HG03066 (cell line): ENCODE results near the gene FBXO15.
A peak's percentile ranks its signal among the peaks of the same experiment; 100 is the strongest.

ENCODE experiments used
- ATAC-seq: cut with Tn5 transposase; IDR thresholded peaks from one replicate; pipeline ENCODE4 v1.9.1; 2021; ENCODE audit warnings: low read depth; ENCODE audit not compliant: unreplicated experiment

The FBXO15 gene

DNA sequence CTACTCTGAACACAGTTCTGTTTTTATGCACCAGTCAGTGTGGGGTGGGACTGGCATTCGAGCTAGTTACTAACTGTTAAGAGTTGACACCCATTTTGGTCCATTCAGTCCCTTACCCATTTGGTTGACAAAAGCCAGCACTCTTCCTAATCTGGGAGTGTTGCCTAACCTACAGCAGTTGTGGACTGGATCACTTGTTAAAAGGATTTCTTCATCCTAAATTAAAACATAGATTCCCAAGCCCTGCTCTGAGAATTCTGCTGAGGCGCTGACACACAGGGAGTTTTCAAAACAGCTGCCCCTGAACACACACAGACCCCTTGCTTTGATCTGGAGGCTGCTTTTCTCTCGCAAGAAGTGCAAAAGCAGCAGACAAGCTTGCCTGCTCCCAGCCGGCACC lies 7.1 kb upstream of the FBXO15 start:
- ATAC-seq, result no peak

DNA sequence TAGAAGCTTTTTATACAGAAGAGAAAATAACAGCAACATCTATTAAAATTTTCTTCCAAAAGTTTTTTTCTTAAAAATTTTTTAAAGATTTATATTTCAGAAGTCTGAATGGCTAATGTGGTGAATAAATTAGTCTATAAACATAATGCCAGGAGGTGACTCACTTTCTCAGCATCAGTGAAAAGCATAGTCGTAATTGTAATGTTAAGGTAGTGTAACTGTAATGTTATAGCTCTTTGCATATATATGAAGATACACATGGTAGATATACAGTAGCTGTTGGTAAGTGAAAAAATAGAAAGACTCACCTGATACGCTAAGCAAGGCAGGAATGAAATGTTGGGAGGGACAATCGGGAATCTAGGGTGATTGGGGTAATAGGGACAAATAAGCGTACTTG lies 6.2 kb upstream of the FBXO15 start:
- ATAC-seq, result no peak

DNA sequence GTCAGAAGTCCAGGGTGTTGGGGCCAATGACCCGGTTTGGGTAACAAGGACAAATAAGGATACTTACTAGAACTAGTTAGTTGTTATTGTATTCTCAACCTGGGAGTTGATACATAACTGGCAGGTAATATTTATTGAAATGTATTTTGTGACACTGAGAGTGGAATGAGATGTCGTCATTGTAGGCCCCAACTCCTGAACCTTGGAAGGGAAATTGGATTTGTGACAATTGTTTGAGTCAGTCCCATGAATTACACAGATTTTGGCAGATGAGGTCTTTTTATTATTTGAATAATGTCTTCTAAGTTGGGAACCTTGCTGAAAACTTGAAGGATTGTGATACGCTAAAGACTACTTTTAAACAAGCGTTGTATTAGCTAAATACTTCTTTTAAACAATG lies 5.7 kb upstream of the FBXO15 start:
- no peak for ATAC-seq

DNA sequence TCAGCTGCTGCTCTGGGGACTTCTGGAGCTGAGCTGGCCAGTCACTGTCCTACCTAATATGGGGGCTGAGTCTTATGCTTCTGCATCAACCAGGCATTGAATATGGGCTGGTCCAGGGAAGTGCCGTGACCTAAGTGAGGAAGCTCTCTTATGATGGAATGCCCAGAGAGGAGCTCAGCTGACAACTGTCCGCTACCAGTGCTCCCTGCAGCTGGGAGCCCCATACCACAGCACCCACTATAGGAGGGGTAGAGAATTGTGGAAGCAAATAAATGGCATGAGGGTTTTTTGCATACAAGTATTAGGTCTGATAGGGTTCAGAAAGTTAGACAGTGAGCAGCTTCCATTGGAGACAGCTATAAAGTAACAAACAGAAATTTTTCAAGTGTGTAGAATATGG lies 5.2 kb upstream of the FBXO15 start:
- no peak for ATAC-seq

DNA sequence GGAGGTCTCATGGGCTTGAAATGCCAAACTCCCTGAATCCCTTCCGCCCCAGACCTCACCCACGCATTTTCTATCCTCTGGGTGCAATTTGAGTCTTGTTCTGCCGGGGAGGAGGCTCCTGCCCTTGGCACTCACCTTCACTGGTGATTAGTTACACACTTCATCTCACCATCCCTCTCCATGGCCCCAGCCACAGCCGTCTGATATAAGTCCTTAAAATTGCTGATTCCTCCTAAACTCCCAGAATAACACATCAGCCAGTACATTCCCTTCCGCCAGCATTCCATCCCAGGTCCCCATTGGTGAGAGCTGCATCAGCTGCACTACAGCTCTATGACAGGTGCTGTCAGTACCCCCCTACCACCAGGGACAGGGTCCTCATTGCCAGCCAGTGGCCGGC lies 4.6 kb upstream of the FBXO15 start:
- no peak for ATAC-seq

DNA sequence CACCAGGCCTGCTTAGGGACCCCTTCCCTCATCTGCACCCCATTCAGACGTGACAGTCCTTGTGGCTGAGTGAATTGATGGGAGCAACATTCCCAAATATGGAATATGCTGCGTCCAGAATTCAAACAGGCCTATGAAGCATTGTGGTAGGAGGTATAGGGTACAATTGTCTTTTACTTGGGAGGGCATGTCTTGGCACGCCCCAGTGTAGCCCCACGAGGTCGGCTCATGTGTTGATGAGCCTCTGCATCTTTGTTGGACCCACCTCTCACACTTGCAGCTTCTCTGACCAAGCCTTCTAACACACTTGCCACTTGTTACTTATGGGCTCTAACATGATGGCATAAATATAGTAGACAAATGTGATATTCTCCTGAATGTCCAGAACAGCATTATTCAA lies 2.2 kb upstream of the FBXO15 start:
- no peak for ATAC-seq

DNA sequence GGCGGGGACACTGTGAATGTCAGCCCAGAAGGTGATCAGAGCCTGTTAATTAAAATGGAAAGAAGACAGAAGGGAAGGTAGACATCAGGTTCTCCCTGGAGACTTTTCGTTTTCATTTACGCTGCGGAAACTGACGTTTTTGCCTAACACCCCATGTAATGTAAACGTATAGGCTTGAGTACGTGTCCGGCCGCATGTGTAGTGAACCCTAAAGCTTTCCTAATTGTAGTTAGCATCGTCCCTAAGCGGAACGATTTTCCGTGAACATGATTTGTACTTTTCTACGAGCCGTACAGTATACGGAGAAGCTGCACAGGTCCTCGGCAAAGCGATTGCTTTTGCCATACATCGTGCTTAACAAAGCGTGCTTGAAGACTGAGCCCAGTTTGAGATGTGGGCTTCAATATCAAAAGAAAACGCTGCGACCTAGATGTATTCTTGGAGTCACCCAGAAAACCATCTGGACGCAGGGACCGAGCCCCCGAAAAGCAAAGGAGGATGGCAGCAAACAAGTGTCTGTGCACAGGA lies 973 bp upstream of the FBXO15 start:
- ATAC-seq, result peak; percentile 20

DNA sequence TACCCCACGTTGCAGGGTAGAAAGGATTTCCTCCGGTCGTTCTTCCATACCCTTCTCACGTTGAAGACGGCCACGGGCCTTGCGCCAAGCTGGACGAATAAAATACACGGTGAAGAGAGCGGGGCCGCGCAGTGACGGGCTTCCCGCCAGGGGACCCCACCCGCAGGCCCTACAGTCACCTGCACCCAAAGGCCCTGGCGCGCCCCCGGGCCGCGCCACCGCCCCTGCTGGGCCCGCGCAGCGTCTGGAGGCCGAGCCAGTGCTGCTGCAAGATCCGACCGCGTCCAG lies 199 bp downstream of the FBXO15 start:
- ATAC-seq, result no peak

DNA sequence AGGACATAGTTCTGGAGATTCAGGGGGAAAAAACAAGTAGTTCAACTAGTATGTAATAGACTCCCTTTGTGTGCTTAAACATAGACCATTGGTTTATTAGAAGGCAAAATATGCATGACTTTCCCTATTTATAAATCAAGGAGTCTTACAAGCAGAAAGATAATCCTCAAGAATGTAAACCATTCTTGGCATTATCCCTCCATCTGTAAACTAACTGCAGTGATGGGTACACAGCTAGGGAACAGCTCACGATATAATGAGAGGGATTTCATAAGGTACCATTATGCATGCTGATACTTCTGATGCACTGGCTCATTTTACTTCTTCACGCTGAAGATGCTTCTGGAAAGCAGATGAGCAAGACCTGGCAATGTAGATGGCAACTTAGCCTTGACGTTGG lies 878 bp downstream of the FBXO15 start:
- ATAC-seq, result no peak

DNA sequence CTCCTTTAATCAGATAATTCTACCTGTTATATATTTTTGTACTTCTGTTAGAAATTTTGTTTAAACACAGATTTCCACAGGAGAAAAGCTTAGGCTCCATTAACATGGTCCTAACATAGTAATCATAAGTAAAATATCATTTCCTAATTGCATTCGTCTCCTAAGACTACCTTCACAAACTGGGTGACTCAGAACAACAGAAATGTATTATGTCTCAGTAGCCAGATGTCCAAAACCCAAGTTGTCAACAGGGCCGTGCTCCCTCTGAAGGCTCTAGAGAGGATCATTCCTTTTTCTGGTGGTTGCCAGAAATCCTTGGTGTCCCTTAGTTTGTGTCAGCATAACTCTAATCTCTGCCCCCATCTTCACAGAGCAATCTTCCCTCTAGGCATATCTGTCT lies 5.4 kb downstream of the FBXO15 start:
- ATAC-seq, result no peak

DNA sequence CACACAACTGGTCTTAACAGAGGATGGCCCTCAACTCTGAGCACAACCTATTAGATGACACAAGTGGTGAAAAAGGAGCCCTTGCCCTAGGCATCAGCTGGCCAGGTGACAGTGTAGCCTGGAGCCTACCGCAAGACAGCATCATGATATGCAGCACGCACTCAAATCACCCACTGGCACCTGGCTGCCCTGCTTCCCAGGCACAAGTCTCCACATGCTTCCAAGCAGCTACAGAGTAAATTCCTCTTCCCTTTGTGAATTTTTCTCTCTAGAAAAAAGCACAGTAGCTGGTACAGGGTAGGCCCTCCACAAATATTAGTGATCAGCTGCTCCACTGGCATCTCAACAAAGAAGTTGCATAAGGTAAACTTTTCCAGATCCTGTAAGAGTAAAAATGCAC lies 6.0 kb downstream of the FBXO15 start:
- ATAC-seq, result no peak

DNA sequence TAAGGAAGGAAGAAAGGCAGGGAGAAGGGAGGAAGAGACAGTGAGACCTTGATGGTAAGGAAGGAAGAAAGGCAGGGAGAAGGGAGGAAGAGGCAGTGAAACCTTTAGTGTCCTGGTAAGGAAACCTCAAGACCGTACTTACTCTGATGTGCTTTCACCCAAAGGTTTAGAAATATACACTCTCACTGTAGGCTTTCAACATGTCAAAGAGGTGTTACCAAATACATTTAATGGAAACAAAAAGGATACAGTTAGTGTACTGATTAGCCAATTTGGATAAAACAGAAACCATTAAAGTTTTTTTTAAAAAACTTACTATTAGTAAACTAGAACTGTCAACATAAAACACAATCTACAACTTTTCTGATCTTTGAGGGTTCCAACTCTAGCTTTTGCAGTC lies 7.1 kb downstream of the FBXO15 start:
- no peak for ATAC-seq

DNA sequence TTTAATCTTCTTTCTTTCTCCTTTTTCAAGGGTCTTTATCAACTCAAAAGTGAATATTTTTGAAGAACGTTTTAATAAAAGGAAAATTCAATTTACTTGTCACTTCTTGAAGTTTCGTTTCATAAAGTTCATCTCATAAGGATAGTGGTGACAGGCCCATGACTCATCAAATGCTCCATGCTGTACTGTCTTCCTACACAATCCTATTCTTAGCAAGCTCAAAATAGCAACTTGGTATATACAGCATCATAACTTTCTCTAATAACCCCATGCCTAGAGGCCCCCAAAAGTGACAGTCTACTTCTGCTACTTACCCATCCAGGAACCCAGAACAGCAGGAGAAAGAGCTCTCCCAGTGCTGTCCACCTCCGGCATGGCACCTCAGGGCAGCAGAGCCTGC lies 7.7 kb downstream of the FBXO15 start:
- no peak for ATAC-seq

DNA sequence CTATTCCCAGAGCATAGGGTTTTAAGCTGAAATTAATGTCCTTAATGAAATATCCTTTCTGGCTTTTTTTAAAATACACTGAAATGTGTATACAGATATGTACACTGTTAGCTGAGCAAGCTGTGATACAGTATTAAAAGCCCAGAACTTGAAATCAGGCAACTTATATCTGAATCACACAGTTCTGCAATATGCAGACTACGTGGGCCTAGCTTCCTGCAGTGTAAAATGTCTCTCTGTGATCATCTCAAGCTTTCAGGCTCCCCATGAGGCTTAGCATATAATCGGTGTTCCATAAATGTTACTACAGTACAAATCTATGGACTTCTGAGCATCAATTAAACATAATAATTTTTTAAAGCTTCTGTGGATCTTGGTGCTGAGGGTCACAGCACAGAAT lies 8.2 kb downstream of the FBXO15 start:
- no peak for ATAC-seq

DNA sequence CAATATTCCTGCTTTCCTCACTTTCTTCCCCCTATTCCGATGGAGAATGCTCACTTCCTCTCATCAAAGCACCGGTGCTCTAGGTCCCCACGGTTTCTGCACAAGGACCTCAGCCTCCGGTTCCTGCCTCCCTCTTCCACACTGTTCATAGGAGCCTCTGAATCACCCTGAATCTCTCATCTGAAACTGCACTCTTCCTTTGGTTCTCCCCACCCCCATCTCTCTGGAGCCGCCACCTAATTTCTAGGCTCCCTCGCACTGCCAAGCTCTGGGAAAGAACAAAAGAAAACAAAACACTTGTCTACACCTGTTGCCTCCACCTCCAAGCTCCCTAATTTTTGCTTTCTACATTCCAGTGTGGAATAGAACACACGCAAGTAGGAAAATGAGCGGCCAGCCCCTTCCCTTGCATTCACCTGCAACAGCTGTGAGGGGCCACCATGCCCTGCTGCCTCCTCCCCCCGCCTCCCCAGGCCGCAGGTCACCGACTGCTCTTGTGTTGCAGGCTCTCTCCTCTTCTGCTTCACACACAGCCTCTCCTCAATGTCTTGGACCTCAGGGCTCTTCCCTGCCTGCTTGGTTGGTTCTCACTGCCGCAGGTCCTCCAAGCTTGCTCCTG lies 9.6 kb downstream of the FBXO15 start:
- no peak for ATAC-seq

DNA sequence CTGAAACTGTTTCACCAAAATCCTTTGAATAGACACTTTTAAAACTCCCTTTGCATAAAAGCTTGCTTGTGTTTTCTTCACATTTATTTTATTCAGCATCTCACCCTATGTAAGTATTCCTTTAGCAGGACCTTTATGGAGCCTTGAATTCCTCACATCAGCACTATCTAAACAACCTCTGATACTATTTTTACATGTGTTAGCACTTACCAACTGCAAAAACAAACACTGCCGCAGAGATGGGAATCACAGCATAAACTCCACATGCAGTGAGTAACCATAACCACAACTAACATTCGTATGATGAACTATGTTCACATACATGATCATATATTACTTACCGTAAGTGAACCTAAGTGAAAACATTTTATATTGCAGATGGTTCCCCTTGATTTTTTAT lies 15.4 kb downstream of the FBXO15 start:
- ATAC-seq, result no peak

DNA sequence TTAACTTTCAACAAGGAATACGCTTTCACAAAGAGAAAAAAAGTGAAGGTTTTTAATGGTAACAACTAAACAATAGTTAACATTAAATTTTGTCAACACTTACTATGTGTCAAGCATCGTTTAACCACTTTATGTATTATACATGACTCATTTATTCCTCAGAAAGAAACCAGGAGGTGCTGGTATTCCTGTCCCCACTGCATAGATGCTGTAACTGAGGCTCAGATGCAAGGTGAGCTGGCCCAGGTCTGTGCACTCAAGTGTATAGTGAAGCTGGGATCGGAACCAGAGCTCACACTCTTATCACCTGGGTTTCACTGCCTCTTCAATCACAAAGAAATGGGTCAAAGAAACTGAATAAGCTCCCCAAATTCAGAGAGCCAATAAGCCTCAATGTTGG lies 16.5 kb downstream of the FBXO15 start:
- ATAC-seq, result no peak

DNA sequence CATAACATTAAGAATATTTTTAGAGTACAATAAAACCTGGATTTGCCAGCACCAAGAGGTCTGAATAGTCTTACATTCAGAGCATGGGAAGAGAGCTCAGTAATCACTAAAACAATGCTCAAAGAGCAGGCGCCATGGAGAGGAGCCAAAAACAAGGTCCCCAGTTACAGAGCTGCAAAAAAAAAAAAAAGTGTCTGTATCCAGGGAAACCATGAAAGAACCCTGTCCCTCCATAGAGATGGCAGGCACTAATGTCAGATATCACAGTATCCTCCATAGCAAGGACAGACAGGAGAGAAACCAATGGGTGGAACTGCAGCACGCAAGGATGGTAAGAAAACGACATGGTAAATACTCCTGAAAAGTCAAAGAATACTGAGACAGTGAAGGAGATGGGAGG lies 19.5 kb downstream of the FBXO15 start:
- no peak for ATAC-seq

DNA sequence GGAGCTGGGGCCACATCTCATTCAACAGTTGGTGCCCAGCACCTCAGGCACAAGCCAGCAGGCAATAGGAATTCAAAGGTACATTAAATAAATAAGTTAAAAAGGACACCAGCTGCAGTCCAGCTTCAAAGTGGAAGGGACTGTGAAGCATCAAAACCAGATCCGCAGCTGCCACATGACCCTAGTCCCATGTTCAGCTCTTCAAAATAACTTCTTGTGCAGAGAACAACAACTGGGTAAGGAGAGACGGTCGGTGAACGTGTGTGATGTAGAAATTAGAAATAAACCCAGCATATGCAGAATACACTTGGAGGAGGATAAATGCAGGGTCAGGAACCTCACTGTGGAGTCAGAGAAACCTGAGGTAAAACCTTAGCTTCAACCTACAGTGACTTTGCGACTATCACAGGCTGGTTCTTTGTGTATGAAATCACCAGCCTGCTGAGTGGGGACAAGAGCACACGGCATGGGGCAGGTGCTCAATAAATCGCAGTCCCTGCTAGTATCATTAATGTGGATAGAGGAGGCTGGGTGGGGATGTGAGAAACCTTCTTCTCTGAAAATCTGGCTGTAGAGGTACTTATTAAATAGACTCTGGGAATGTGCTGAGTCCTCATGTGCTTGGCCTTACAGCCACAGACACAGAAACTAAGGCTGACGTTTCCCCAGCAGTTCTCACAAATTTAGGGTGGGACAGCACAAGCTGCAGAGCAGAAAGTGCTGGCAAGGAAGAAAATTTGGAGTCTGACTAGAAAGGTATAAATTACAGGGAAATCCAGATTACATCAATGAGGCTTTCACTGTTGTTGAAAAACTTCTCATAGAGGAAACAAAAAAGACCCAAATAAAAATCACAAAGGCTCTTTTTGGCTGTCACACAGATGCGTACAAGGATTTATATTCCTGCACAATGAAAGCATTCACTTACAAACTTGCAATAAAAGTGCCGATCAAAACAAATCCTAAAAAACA lies 20.7 kb downstream of the FBXO15 start:
- ATAC-seq, result no peak

DNA sequence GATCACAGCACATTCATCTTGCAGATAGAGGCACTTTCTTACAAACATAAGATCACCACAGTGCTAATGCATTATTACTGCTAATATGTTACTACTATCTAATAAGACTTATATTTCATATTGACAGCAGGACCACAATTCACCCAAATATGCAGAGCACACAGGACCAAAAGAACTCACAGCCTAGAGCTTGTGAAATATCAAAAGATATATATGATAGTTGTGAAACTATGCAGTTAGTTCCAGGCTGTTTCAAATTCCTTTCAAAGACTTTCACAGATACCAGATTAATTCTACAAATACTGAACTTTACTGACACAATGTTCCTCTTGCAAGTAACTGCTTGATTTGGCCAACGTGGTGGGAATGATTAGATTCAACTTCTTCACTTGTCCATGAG lies 23.0 kb downstream of the FBXO15 start:
- ATAC-seq, result no peak

DNA sequence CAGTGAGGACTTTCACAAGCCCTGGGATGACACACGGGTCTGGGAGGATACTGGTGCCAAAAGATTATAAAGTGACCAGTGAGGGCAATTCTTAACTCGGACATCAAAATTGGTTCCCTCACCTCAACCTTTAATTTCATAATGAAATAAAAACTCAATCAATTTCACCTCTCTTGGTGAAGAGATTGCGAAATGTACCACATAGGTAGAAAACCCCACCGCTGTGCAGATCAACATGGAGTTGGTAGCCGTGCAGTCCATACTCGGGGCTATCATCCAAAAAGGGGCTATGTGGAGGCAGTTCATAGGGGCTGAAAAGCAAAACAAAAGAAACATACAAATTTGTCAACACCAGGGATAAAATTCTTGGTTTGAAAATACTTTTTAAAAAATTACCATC lies 24.4 kb downstream of the FBXO15 start:
- no peak for ATAC-seq
